HepG2 (cell line): ENCODE measurements around the gene DST. TPM values are rescaled to one million over a fixed set of nuclear protein-coding genes. Genes with fewer than 3 reads are reported as not detected.
A peak's percentile ranks its signal among the peaks of the same experiment; 100 is the strongest.

ENCODE experiments used
- DMTF1 ChIP-seq: sonication (generic); formaldehyde crosslinking; IDR thresholded peaks from 2 replicates; pipeline ENCODE4 v1.4.0; 2020; ENCODE audit warnings: mild to moderate bottlenecking, missing genetic modification reagents
- FOXP4 ChIP-seq: sonication (generic); formaldehyde crosslinking; IDR thresholded peaks from 2 replicates; pipeline ENCODE4 v1.4.0; 2020; ENCODE audit warnings: missing genetic modification reagents
- IRX3 ChIP-seq: sonication (generic); formaldehyde crosslinking; IDR thresholded peaks from 2 replicates; pipeline ENCODE4 v1.8.1; 2023; ENCODE audit warnings: mild to moderate bottlenecking, low read depth, missing genetic modification reagents, borderline replicate concordance
- KAT2B ChIP-seq: fragments of 150-350 bp; IDR thresholded peaks from 2 replicates; pipeline ENCODE4 v1.6.1; 2014; ENCODE audit warnings: low read depth, low read length, borderline replicate concordance
- KAT8 ChIP-seq: IDR thresholded peaks from 2 replicates; pipeline ENCODE4 v1.6.1; 2016; ENCODE audit warnings: missing genetic modification reagents, missing compliant biosample characterization
- MTERF4 ChIP-seq: sonication (generic); formaldehyde crosslinking; IDR thresholded peaks from 2 replicates; pipeline ENCODE4 v1.8.0; 2023; ENCODE audit warnings: mild to moderate bottlenecking, missing genetic modification reagents
- PAWR ChIP-seq: sonication (generic); formaldehyde crosslinking; IDR thresholded peaks from 2 replicates; pipeline ENCODE4 v1.4.0; 2020; ENCODE audit warnings: missing genetic modification reagents, mild to moderate bottlenecking, borderline replicate concordance
- PAXIP1 ChIP-seq: sonication (generic); formaldehyde crosslinking; conservative IDR thresholded peaks from 2 replicates; pipeline ENCODE4 v1.4.0; 2020; ENCODE audit warnings: mild to moderate bottlenecking, missing genetic modification reagents, moderate library complexity
- TOPORS ChIP-seq: sonication (generic); formaldehyde crosslinking; IDR thresholded peaks from 2 replicates; pipeline ENCODE4 v1.8.0; 2023; ENCODE audit warnings: mild to moderate bottlenecking, missing genetic modification reagents
- YY1 ChIP-seq: IDR thresholded peaks from 2 replicates; pipeline ENCODE4 v1.6.1; 2011; ENCODE audit warnings: low read length, low read depth, moderate library complexity, mild to moderate bottlenecking; ENCODE audit not compliant: insufficient read depth, insufficient replicate concordance
- ZBTB26 ChIP-seq: IDR thresholded peaks from 2 replicates; pipeline ENCODE4 v1.6.1; 2016; ENCODE audit warnings: missing compliant biosample characterization, missing genetic modification reagents, borderline replicate concordance
- ZFX ChIP-seq: sonication (generic); formaldehyde crosslinking; IDR thresholded peaks from 2 replicates; pipeline ENCODE4 v1.4.0; 2020; ENCODE audit warnings: mild to moderate bottlenecking, low read depth, missing genetic modification reagents, moderate library complexity
- ZNF326 ChIP-seq: sonication (generic); formaldehyde crosslinking; IDR thresholded peaks from 2 replicates; pipeline ENCODE4 v1.4.0; 2020; ENCODE audit warnings: missing genetic modification reagents, borderline replicate concordance
- ZUFSP ChIP-seq: sonication (generic); formaldehyde crosslinking; IDR thresholded peaks from 2 replicates; pipeline ENCODE4 v1.9.0; 2021; ENCODE audit warnings: missing genetic modification reagents, mild to moderate bottlenecking, borderline replicate concordance
- polyA plus RNA-seq, 8 experiments: library from polyadenylated mRNA; depleted of rRNA in 3 of 8; stranded (reverse) in 7 of 8; unstranded in 1 of 8; fragments of >200 nt; fragmentation: Illumina TruSeq in 4 of 8; extraction: Trizol in 4 of 8; gene quantifications; 2 replicates each; pipeline versions ENCODE4 v1.2.1 to v1.2.3, GENCODE V29; 2011 to 2016; ENCODE audit warnings: low read depth in 4 of 8, missing spikeins in 1 of 8, mixed read lengths in 1 of 8; ENCODE audit not compliant: insufficient read depth in 1 of 8
- total RNA-seq, 5 experiments: library from RNA; depleted of rRNA; stranded (reverse); fragments of >200 nt; fragmentation: Illumina TruSeq; extraction: Trizol; gene quantifications; 2 replicates each; pipeline ENCODE4 v1.2.3, GENCODE V29; 2016; ENCODE audit warnings: low read depth in 1 of 5

Gene DST
- total and polyA plus RNA-seq, 2 of the 13 experiments (the other 11 are each of a cell fraction or from before 2014, with no cell fraction given), result 64.4 to 89.0 TPM

- TF ChIP-seq FOXP4 (peak; percentile 81), ZNF326 (CRISPR knock-in tag) (no peak), ZFX (CRISPR knock-in tag) (peak; percentile 95), MTERF4 (peak; percentile 91), DMTF1 (CRISPR knock-in tag) (no peak), KAT2B (no peak), TOPORS (CRISPR knock-in tag) (peak; percentile 87), ZBTB26 (CRISPR knock-in tag) (peak; percentile 78; the same call in 1 of the 2 replicates), IRX3 (CRISPR knock-in tag) (peak; percentile 79; the same call in 1 of the 2 replicates), PAWR (CRISPR knock-in tag) (no peak), YY1 (peak; percentile 86), PAXIP1 (peak; percentile 74), KAT8 (CRISPR knock-in tag) (peak; percentile 82), ZUFSP (CRISPR knock-in tag) (no peak)
Observed at GRCh38 chr6:56542364-56543331, 100.0 kb downstream of the DST start (continued).
